ENCODE results near the gene CCDC61. TPM values are rescaled to one million over a fixed set of nuclear protein-coding genes. Genes with fewer than 3 reads are reported as not detected.

CCDC61 gene
- total RNA-seq, 2 experiments from 2014 or later = 14.2 to 20.1 TPM

GRCh38 chr19:46014941-46015686 lies 19.8 kb downstream of the CCDC61 start:
- Histone ChIP-seq H3K4me2 (ENCODE audit: low read length) (no peak overlapping the region), H3K79me2 (ENCODE audit: insufficient read depth, low read depth, low read length) (no peaks in the 10 kb centered on the region), H3K4me3 (ENCODE audit: low read depth, low read length, poor library complexity, severe bottlenecking) (no peak overlapping the region), H3K9me2 (ENCODE audit: insufficient read depth, low read length) (no peaks in the 10 kb centered on the region), H3K4me1 (ENCODE audit: insufficient read depth, low read length, poor library complexity, severe bottlenecking) (peaks cover 13% of the 10 kb centered on the region), H2AFZ (ENCODE audit: low read length) (no peak overlapping the region), H3K36me3 (ENCODE audit: insufficient read depth, low read length) (peaks cover 2% of the 10 kb centered on the region; the same call in 1 of the 2 replicates), H3K9me3 (ENCODE audit: low read length) (no peaks in the 10 kb centered on the region), H4K20me1 (ENCODE audit: insufficient read depth, low read length) (no peaks in the 10 kb centered on the region), H3K27ac (ENCODE audit: low read depth, low read length, poor library complexity, severe bottlenecking) (no peak overlapping the region)
- intact Hi-C loops (cut with micrococcal nuclease; ENCODE audit: unreplicated experiment) = no loop called here
- POLR2A ChIA-PET = no interaction called here
- CTCF ChIA-PET (ENCODE audit: unreplicated experiment) = no interaction called here
- peak; percentile 38 for DNase-seq (ENCODE audit: low spot score)
- no TSS peak for BruUV-seq (replicated peaks)
- TF ChIP-seq EZH2phosphoT487 (IDR thresholded peaks at IDR 0.05; ENCODE audit: borderline replicate concordance, low read depth, low read length) = no peak
- TF ChIP-seq CTCF (conservative IDR thresholded peaks at IDR 0.05; ENCODE audit: low read length) = no peak

GRCh38 chr19:46015687-46016425 lies 20.6 kb downstream of the CCDC61 start:
- CTCF ChIA-PET (ENCODE audit: unreplicated experiment) = no interaction called here
- POLR2A ChIA-PET = no interaction called here
- DNase-seq (ENCODE audit: low spot score) = no peak
- Histone ChIP-seq H3K4me1 (ENCODE audit: insufficient read depth, low read length, poor library complexity, severe bottlenecking) (peaks cover 7% of the 10 kb centered on the region), H3K27ac (ENCODE audit: low read depth, low read length, poor library complexity, severe bottlenecking) (no peak overlapping the region), H3K9me3 (ENCODE audit: low read length) (no peaks in the 10 kb centered on the region), H2AFZ (ENCODE audit: low read length) (no peak overlapping the region), H3K4me3 (ENCODE audit: low read depth, low read length, poor library complexity, severe bottlenecking) (no peak overlapping the region), H3K9me2 (ENCODE audit: insufficient read depth, low read length) (no peaks in the 10 kb centered on the region), H3K79me2 (ENCODE audit: insufficient read depth, low read depth, low read length) (no peaks in the 10 kb centered on the region), H3K36me3 (ENCODE audit: insufficient read depth, low read length) (peaks cover 2% of the 10 kb centered on the region; the same call in 1 of the 2 replicates), H4K20me1 (ENCODE audit: insufficient read depth, low read length) (no peaks in the 10 kb centered on the region), H3K4me2 (ENCODE audit: low read length) (peak overlapping the region; percentile 40; the same call in 1 of the 2 replicates)
- TF ChIP-seq EZH2phosphoT487 (IDR thresholded peaks at IDR 0.05; ENCODE audit: borderline replicate concordance, low read depth, low read length) (no peak), CTCF (conservative IDR thresholded peaks at IDR 0.05; ENCODE audit: low read length) (no peak)
- BruUV-seq (replicated peaks) = no TSS peak
- intact Hi-C loops (cut with micrococcal nuclease; ENCODE audit: unreplicated experiment) = no loop called here

Measured in OCI-LY7 (cell line).